ENCODE data around the gene RBM43.
"Not testable (repeated sequence)": the region's sequence is repeated elsewhere in the genome, so short reads cannot be mapped to it uniquely, and the experiment has no call there.

Gene RBM43

DNA sequence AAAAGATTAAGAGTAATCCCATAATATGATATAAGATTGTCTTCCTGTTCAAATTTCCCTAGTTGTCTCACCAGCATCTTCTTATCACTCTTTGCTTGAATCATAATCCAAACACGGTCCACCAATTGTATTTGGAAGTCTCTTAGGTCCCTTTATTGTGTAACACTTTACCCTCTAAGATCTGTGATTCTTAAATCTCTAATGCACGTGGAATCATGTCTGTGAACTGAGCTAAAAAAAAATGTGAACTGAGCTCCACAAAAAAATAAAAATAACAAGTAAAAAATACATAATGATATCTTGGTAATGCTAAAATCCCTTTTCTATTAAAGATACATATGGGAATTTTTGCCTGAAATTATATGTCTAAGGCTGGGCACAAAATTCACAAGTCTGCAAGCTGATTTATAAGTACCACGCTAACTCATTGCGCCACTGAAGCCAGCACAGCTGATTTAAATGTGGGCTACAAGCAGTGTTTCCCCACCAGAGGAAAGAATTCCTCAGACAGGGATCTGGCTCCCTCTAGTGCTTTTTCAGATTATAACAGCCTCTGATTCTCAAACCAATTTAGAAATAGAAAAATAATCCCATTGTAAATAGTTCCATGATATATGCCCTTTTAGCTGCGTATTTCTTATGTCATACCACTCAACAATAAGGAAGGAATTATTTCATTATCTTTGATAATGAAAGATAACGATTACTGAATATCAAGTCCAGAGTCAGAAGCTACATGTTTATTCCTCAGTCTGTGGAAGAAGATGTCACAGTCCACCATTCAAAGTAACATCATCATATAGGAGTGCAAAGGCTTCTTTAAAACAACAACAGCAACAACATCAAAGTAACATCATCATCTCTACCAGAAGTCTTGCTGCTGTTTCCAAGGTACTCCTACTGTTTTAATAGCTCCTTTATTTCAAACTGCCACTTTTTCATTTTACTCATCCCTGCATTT is 22.9 kb downstream of the RBM43 start:
- ChIA-PET POLR2A (no interaction called here), CTCF (interaction anchor here (0.7 to 6.7 kb wide), 30 partner anchors 9 to 1699 kb away, joined by 3 to 75 read pairs (median 3); partner anchors contain the start of genes MMADHC and RBM43)
- DNase-seq (ENCODE audit: extremely low spot score), result peak; percentile 59
- TF ChIP-seq, protein P1, sequence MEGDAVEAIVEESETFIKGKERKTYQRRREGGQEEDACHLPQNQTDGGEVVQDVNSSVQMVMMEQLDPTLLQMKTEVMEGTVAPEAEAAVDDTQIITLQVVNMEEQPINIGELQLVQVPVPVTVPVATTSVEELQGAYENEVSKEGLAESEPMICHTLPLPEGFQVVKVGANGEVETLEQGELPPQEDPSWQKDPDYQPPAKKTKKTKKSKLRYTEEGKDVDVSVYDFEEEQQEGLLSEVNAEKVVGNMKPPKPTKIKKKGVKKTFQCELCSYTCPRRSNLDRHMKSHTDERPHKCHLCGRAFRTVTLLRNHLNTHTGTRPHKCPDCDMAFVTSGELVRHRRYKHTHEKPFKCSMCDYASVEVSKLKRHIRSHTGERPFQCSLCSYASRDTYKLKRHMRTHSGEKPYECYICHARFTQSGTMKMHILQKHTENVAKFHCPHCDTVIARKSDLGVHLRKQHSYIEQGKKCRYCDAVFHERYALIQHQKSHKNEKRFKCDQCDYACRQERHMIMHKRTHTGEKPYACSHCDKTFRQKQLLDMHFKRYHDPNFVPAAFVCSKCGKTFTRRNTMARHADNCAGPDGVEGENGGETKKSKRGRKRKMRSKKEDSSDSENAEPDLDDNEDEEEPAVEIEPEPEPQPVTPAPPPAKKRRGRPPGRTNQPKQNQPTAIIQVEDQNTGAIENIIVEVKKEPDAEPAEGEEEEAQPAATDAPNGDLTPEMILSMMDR (IDR thresholded peaks at IDR 0.05; ENCODE audit: control extremely low read depth, extremely low read depth, low read depth, missing control alignments), result peak; percentile 71

DNA sequence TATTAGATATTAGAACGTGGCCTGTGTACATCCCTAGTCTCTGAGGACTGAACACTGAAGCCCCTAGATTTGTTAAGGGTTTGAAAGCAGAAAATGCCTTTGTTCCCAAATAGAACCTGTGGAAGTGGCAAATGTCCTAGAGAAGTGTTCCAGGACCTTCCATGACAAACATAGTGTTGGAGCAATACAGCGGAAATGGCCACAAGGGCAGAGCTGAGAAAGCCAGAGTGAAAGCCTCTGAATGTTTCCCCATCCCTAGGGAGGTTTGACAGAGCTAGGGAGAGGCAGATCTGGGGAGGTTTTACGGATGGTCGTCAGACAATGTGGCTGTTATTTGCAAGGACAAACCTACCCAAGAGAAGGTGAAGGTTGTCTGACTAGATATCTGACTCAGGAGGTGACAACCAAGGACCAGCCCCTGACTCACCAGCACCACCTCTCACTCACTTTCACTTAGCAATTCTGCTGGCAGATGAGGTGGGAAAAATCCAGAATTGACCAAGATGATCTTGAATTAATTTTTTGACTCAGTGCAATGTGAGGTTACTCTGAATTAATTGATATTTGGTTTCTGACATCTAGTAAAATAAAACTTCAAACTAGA is 24.1 kb downstream of the RBM43 start:
- TF ChIP-seq, protein P1 (IDR thresholded peaks at IDR 0.05; ENCODE audit: control extremely low read depth, extremely low read depth, low read depth, missing control alignments), result no peak
- ChIA-PET CTCF (interaction anchor here (1.2 to 6.7 kb wide), 4 partner anchors 9 to 1640 kb away, joined by 3 to 75 read pairs (median 8); partner anchors contain the start of gene RBM43), POLR2A (no interaction called here)
- no peak for DNase-seq (ENCODE audit: extremely low spot score)

DNA sequence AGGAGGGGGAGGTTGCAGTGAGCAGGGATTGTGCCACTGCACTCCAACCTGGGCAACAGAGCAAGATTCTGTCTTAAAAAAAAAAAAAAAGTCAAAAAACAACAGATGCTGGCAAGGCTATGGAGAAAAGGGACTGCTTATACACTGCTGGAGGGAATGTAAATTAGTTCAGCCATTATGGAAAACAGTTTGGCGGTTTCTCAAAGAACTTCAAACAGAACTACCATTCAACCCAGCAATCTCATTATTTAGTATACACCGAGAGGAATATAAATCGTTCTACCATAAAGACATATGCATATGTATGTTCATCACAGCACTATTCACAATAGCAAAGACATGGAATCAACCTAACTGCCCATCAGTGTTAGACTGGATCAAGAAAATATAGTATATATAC is 27.9 kb downstream of the RBM43 start:
- DNase-seq (ENCODE audit: extremely low spot score); POLR2A ChIA-PET: not testable (repeated sequence)
- CTCF ChIA-PET, result interaction anchor here (10.6 kb wide), 1 partner anchor 6 kb away, joined by 75 read pairs; no protein-coding TSS in a partner anchor

DNA sequence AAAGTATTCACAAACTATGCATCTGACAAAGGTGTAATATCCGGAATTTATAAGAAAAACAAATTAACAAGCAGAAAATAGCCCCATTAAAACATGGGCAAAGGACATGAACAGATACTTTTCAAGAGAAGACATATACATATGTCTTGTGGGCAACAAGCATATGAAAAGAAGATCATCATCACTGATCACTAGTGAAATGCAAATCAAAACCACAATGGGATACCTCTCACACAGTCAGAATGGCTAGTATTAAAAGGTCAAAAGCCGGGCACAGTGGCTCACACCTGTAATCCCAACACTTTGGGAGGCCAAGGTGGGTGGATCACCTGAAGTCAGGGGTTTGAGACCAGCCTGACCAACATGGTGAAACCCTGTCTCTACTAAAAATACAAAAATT is 28.4 kb downstream of the RBM43 start:
- CTCF ChIA-PET, result interaction anchor here (10.6 kb wide), 1 partner anchor 7 kb away, joined by 75 read pairs; no protein-coding TSS in a partner anchor
- POLR2A ChIA-PET; DNase-seq (ENCODE audit: extremely low spot score): not testable (repeated sequence)

DNA sequence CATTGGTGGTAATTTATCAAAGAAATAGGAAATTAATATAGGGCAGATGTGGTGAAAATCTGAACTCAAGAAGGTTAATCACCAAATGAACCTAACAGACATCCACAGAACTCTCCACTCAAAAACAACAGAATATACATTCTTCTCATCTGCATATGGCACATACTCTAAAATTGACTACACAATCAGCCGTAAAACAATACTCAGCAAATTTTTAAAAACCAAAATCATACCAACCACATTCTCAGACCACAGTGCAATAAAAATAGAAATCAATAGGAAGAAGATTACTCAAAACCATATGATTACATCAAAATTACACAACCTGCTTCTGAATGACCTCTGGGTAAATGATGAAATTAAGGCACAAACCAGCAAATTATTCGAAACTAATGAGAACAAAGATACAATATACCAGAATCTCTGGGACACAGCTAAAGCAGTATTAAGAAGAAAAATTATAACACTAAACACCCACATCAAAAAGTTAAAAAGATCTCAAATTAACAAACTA is 31.0 kb downstream of the RBM43 start:
- POLR2A ChIA-PET, result no interaction called here
- TF ChIP-seq, protein P1 (IDR thresholded peaks at IDR 0.05; ENCODE audit: control extremely low read depth, extremely low read depth, low read depth, missing control alignments), result no peak
- CTCF ChIA-PET, result interaction anchor here (10.6 kb wide), 1 partner anchor 9 kb away, joined by 75 read pairs; no protein-coding TSS in a partner anchor

DNA sequence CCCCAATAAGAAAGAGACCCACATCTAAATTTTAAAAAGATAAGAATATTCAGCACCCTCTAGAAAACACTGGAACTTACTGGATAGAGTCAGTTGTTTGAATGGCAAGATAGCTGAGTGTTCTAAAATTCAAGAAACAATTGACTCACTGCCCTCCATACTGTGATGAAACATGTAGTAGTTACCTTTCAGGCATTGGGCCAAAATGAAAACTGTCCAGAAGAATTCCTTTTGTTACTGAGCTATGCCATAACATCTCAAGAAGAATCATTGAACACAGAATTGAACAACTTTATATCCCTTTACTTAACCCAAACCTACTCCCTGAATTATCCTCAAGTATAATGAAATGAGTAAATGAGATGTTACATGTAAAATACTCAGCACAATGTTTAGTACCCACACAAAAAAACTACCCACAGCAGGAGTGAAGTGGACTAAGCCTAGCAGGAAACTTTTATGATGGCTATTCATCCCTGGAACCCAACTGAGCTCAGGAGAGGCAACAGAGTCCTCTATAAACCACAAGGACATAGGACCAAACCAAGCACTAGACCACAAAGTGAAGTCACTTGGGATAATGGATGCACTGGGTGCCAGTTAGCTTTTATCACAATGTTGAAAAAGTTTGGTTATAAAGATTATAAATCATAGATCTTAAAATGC is 32.7 kb downstream of the RBM43 start:
- TF ChIP-seq, protein P1 (IDR thresholded peaks at IDR 0.05; ENCODE audit: control extremely low read depth, extremely low read depth, low read depth, missing control alignments), result no peak
- ChIA-PET POLR2A (no interaction called here), CTCF (interaction anchor here (0.6 to 10.6 kb wide), 2 partner anchors 9 to 11 kb away, joined by 3 to 75 read pairs; no protein-coding TSS in a partner anchor)
- no peak for DNase-seq (ENCODE audit: extremely low spot score)

More for the DNA sequence above, 31.0 kb downstream of the RBM43 start:
- no peak for DNase-seq (ENCODE audit: extremely low spot score)

DNA sequence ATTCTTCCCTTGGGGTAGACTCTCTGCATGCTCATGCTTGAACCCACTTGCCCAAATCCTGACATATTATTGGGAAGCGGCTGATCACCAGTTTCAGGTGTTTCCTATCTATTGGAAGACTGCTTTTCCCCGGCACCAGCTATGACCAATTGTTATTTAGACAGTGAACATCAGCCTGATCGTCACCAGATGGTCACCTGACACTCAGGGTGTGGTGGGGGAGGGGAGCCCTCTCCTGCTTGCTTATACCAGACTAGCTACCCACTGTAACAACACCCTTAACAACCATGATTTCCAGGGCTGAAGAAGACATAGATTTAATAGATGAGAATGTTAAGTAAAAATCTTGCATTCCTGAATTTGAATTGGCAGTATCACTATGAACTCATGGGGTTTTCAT is 44.3 kb downstream of the RBM43 start:
- no peak for DNase-seq (ENCODE audit: extremely low spot score)
- CTCF ChIA-PET, result interaction anchor here (1.4 kb wide), 2 partner anchors 8 to 21 kb away, joined by 3 read pairs; no protein-coding TSS in a partner anchor
- TF ChIP-seq, protein P1 (IDR thresholded peaks at IDR 0.05; ENCODE audit: control extremely low read depth, extremely low read depth, low read depth, missing control alignments), result no peak
- POLR2A ChIA-PET, result no interaction called here

Measured in GM10248 (cell line).